ENCODE results near the gene SRPX2.
A peak's percentile ranks its signal among the peaks of the same experiment; 100 is the strongest.

SRPX2 gene
- 0 reads per million in 2 donors for total RNA-seq

- no peak for DNase-seq
Observed at GRCh38 chrX:100643956-100644860, at the start of gene SRPX2. TSS of gene SRPX2 (plus strand) at chrX:100644199. CDS start at chrX:100646323, 2,124 bp downstream.

GRCh38 chrX:100596601-100597000, 47.4 kb upstream of the SRPX2 start:
- no peak for DNase-seq

- no peak for DNase-seq
Observed at GRCh38 chrX:100599456-100599855, 44.5 kb upstream of the SRPX2 start.

- DNase-seq, result no peak
Observed at GRCh38 chrX:100600340-100600739, 43.7 kb upstream of the SRPX2 start.

GRCh38 chrX:100600758-100601157, 43.2 kb upstream of the SRPX2 start:
- no peak for DNase-seq

GRCh38 chrX:100606753-100607152, 37.2 kb upstream of the SRPX2 start:
- DNase-seq, result no peak

- DNase-seq, result no peak
Observed at GRCh38 chrX:100609591-100609990, 34.4 kb upstream of the SRPX2 start.

GRCh38 chrX:100611951-100612350, 32.0 kb upstream of the SRPX2 start:
- DNase-seq, result no peak

GRCh38 chrX:100615005-100615404, 29.0 kb upstream of the SRPX2 start:
- DNase-seq, result no peak

- DNase-seq, result no peak
Observed at GRCh38 chrX:100623001-100623400, 21.0 kb upstream of the SRPX2 start.

GRCh38 chrX:100625985-100626491, 18.0 kb upstream of the SRPX2 start:
- DNase-seq, result no peak

GRCh38 chrX:100635040-100635439, 9.0 kb upstream of the SRPX2 start:
- DNase-seq, result no peak

GRCh38 chrX:100635989-100636320, 8.0 kb upstream of the SRPX2 start:
- DNase-seq, result no peak

GRCh38 chrX:100636321-100636991, 7.5 kb upstream of the SRPX2 start, which contains the start of gene TSPAN6:
TSS of gene TSPAN6 (minus strand) at chrX:100636806. CDS start at chrX:100636694, 112 bp downstream.
- DNase-seq, result peak; percentile 67

GRCh38 chrX:100642290-100642689, 1.7 kb upstream of the SRPX2 start:
- no peak for DNase-seq

GRCh38 chrX:100643212-100643611, 787 bp upstream of the SRPX2 start:
- no peak for DNase-seq

GRCh38 chrX:100645106-100645505, 1.1 kb downstream of the SRPX2 start:
- no peak for DNase-seq

- no peak for DNase-seq
Observed at GRCh38 chrX:100647095-100647494, 3.1 kb downstream of the SRPX2 start.

- no peak for DNase-seq
Observed at GRCh38 chrX:100647739-100648138, 3.7 kb downstream of the SRPX2 start.

GRCh38 chrX:100648458-100649417, 4.7 kb downstream of the SRPX2 start:
- no peak for DNase-seq

- DNase-seq, result no peak
Observed at GRCh38 chrX:100649550-100650356, 5.8 kb downstream of the SRPX2 start.

GRCh38 chrX:100650841-100651240, 6.8 kb downstream of the SRPX2 start:
- no peak for DNase-seq

Measured in T-helper 9 cell (primary cell).